Choroid plexus epithelial cell (primary cell): ENCODE measurements around the gene SDS.

Experiments used
- DNase-seq: peaks from one replicate; pipeline ENCODE4 v3.0.0-alpha.2; 2010; ENCODE audit warnings: low read depth
- H3K4me3 ChIP-seq: 2 replicates; pipeline ENCODE4 v1.5.1; 2011; ENCODE audit warnings: low read depth, mild to moderate bottlenecking, control low read depth, low read length, moderate library complexity
- TF ChIP-seq, protein P1 (sequence below): conservative IDR thresholded peaks from 2 replicates; pipeline ENCODE4 v1.5.1; 2011; ENCODE audit warnings: low read depth, mild to moderate bottlenecking, control low read depth, inconsistent platforms, low read length, moderate library complexity

SDS gene

DNA sequence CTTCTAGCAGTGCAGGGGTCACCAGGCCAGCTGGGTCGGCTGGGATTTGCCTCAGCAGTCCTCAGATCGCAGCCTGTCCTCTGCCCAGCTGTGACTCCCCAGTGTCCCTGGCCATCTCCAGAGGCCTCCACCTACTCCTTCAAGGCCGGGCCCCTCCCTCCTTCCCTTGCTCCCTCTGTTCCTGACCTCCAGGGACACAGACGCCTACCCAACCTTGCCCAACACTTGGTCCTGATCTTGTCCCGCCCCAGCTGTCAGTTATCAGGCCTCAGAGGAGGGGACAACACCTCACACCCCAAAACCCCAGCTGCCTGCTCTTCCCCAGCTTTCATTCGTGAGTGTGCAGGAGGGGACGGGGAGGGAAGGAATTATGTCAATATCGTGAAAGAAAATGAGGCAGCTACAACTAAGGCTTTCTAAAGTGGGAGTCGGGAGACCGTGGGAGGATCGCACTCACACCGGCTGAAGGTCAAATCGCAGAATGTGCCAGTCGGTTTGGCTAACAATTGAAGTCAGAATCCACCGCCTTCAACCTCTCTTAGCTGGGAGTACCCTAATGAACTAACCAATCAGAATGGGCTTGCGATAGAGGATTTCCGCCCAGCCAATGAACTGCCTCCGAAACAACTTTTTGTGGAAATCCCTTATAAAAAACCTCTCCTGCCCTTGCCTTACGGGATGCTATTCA lies 54.7 kb downstream of the SDS start:
- TF ChIP-seq, protein P1, sequence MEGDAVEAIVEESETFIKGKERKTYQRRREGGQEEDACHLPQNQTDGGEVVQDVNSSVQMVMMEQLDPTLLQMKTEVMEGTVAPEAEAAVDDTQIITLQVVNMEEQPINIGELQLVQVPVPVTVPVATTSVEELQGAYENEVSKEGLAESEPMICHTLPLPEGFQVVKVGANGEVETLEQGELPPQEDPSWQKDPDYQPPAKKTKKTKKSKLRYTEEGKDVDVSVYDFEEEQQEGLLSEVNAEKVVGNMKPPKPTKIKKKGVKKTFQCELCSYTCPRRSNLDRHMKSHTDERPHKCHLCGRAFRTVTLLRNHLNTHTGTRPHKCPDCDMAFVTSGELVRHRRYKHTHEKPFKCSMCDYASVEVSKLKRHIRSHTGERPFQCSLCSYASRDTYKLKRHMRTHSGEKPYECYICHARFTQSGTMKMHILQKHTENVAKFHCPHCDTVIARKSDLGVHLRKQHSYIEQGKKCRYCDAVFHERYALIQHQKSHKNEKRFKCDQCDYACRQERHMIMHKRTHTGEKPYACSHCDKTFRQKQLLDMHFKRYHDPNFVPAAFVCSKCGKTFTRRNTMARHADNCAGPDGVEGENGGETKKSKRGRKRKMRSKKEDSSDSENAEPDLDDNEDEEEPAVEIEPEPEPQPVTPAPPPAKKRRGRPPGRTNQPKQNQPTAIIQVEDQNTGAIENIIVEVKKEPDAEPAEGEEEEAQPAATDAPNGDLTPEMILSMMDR = no peak
- DNase-seq = no peak
- no peak overlapping the region for H3K4me3 ChIP-seq

DNA sequence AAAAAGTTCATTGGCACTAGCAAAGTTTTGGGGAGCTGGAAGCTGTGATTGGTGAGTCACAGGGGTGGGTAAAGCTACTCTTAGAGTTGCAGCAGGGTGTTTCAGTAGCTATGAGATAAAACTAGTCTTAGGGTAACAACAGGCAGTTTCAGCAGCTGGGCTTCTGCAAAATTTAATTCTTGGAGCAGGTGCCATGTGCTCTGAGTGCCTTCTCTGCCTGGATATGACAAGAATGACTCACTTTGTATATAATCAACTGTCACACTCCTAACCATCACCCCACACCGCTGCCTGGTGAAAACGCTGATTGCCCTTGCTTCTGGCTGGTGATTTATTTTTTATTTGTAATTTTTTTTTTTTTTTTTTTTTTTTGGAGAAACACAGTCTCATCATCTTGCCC lies 55.8 kb downstream of the SDS start:
- DNase-seq = no peak
- no peak overlapping the region for H3K4me3 ChIP-seq
- TF ChIP-seq, protein P1 = no peak

DNA sequence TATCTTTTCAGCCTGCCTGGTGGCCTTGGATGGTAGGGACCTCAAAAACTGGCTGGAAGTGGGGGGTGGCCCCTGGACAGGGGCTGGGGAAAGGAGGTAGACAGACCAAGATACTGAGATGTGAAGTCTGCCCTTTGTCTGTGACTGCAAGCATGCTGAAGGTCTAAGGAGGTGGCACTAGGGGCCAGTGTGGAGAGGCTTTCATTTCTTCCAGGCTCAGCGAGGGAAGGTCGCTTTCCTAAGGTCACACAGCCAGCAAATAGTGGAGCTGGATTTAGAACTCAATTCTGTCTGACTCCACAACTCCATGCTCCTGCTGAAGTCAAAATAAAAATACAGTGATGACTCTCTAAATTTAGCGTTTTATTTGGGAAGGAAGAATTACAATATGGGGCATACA lies 56.6 kb downstream of the SDS start:
- no peak for DNase-seq
- no peak overlapping the region for H3K4me3 ChIP-seq
- TF ChIP-seq, protein P1 = no peak

DNA sequence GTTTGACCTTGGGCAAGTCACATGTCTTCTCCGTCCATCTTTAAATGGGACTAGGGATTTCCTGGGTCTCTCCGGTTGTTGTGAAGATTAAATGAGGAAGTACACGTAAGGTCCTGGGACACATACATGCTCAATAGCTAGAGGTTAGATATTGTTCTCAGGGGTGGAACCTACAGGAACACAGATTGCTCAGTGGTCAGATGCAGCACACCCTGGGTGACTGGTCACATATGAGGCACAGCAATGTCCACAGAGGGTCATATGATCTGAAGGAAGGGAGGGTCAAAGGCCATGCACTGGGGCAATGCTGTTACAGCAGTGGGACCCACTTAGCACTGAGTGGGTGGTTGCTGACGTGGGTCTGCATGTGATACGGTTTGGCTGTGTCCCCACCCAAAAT lies 57.3 kb downstream of the SDS start:
- TF ChIP-seq, protein P1 = no peak
- no peak overlapping the region for H3K4me3 ChIP-seq
- DNase-seq = no peak

DNA sequence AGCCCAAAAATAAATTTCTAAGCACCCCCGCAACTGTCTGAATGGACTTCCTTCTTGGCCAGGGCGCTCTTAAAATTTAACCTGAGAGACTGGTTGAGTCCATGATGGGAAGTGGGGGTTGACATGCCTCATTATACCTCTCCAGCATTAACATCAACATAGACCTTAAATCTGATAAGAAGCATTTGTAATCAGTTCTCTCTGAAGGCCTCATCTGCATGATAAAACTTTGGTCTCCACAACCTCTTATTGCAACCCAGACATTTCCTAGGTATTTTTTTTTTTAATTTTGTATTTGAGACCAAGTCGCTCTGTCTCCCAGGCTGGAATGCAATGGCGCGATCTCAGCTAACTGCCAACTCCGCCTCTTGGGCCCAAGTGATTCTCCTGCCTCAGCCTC lies 58.4 kb downstream of the SDS start:
- no peak overlapping the region for H3K4me3 ChIP-seq
- TF ChIP-seq, protein P1 = no peak
- no peak for DNase-seq
